Mesenchymal stem cell (in vitro differentiated cells and primary cell): ENCODE data around the gene IPCEF1.

Source experiments
- DNase-seq: peaks from one replicate; pipeline ENCODE4 v3.0.0-alpha.2; 2013
- H2AFZ ChIP-seq: one replicate; pipeline ENCODE4 v1.6.1; 2013; ENCODE audit warnings: low read depth, mild to moderate bottlenecking, control low read depth, inconsistent platforms, low read length, moderate library complexity
- H2AK5ac ChIP-seq: 2 replicates; pipeline ENCODE4 v1.6.1; 2013; ENCODE audit warnings: low read length, moderate library complexity, mild to moderate bottlenecking, inconsistent platforms; ENCODE audit not compliant: severe bottlenecking
- H2BK120ac ChIP-seq: one replicate; pipeline ENCODE4 v1.6.1; 2013; ENCODE audit warnings: low read depth, mild to moderate bottlenecking, inconsistent platforms, low read length, moderate library complexity
- H2BK12ac ChIP-seq, 2 experiments: one replicate each; pipeline ENCODE4 v1.6.1; 2013; ENCODE audit warnings: inconsistent platforms in 2 of 2, low read length in 2 of 2, mild to moderate bottlenecking in 2 of 2, moderate library complexity in 2 of 2, control low read depth in 1 of 2
- H2BK15ac ChIP-seq: one replicate; pipeline ENCODE4 v1.6.1; 2013; ENCODE audit warnings: mild to moderate bottlenecking, low read depth, inconsistent platforms; ENCODE audit not compliant: poor library complexity, severe bottlenecking
- H2BK5ac ChIP-seq: 2 replicates; pipeline ENCODE4 v1.6.1; 2013; ENCODE audit warnings: low read depth, mild to moderate bottlenecking, low read length, control low read depth, inconsistent platforms; ENCODE audit not compliant: poor library complexity, severe bottlenecking
- H3K14ac ChIP-seq, 2 experiments: one replicate each; pipeline ENCODE4 v1.6.1; 2013; ENCODE audit warnings: inconsistent platforms in 2 of 2, low read length in 2 of 2, control low read depth in 1 of 2, mild to moderate bottlenecking in 1 of 2, moderate library complexity in 1 of 2
- H3K18ac ChIP-seq, 2 experiments: one replicate each; pipeline ENCODE4 v1.6.1; 2013; ENCODE audit warnings: inconsistent platforms in 2 of 2, low read length in 2 of 2, control low read depth in 1 of 2, low read depth in 1 of 2, mild to moderate bottlenecking in 1 of 2
- H3K23ac ChIP-seq, 2 experiments: one replicate each; pipeline ENCODE4 v1.6.1; 2013; ENCODE audit warnings: inconsistent platforms in 2 of 2, low read length in 2 of 2, mild to moderate bottlenecking in 2 of 2, moderate library complexity in 2 of 2, control low read depth in 1 of 2
- H3K27ac ChIP-seq: 2 replicates; pipeline ENCODE4 v1.5.1; 2013; ENCODE audit warnings: mild to moderate bottlenecking, moderate library complexity, low read length, control low read depth, inconsistent platforms; ENCODE audit not compliant: poor library complexity, severe bottlenecking
- H3K27me3 ChIP-seq, 2 experiments: 2 replicates each; pipeline versions ENCODE4 v1.6.1 to v1.7.0; 2013; ENCODE audit warnings: low read length in 2 of 2, mild to moderate bottlenecking in 2 of 2, moderate library complexity in 2 of 2, control low read depth in 1 of 2, inconsistent platforms in 1 of 2; ENCODE audit not compliant: control insufficient read depth in 1 of 2, insufficient read depth in 1 of 2
- H3K36me3 ChIP-seq, 2 experiments: 2 replicates each; pipeline versions ENCODE4 v1.6.1 to v1.7.0; 2013; ENCODE audit warnings: low read length in 2 of 2, control low read depth in 1 of 2, inconsistent platforms in 1 of 2, low read depth in 1 of 2, mild to moderate bottlenecking in 1 of 2; ENCODE audit not compliant: insufficient read depth in 2 of 2, control insufficient read depth in 1 of 2
- H3K4ac ChIP-seq, 2 experiments: one replicate each; pipeline ENCODE4 v1.6.1; 2013; ENCODE audit warnings: inconsistent platforms in 2 of 2, low read length in 2 of 2, mild to moderate bottlenecking in 2 of 2, moderate library complexity in 2 of 2, control low read depth in 1 of 2, low read depth in 1 of 2
- H3K4me1 ChIP-seq: 2 replicates; pipeline ENCODE4 v1.6.1; 2013; ENCODE audit warnings: low read depth, low read length, control low read depth; ENCODE audit not compliant: control insufficient read depth, insufficient read depth
- H3K4me2 ChIP-seq: 2 replicates; pipeline ENCODE4 v1.6.1; 2013; ENCODE audit warnings: low read length, mild to moderate bottlenecking, inconsistent platforms; ENCODE audit not compliant: poor library complexity, severe bottlenecking
- H3K4me3 ChIP-seq, 2 experiments: 2 replicates each; pipeline versions ENCODE4 v1.5.1 to v1.7.0; 2013; ENCODE audit warnings: low read length in 2 of 2, mild to moderate bottlenecking in 2 of 2, control low read depth in 1 of 2, low read depth in 1 of 2; ENCODE audit not compliant: insufficient read depth in 1 of 2
- H3K79me1 ChIP-seq: replicated peaks from 2 replicates; pipeline ENCODE4 v1.6.1; 2013; ENCODE audit warnings: mild to moderate bottlenecking, control low read depth, low read length, inconsistent platforms; ENCODE audit not compliant: poor library complexity, severe bottlenecking
- H3K9ac ChIP-seq: 2 replicates; pipeline ENCODE4 v1.7.0; 2013; ENCODE audit warnings: mild to moderate bottlenecking, low read length, moderate library complexity
- H3K9me3 ChIP-seq: 2 replicates; pipeline ENCODE4 v1.7.0; 2013; ENCODE audit warnings: mild to moderate bottlenecking, low read length; ENCODE audit not compliant: control insufficient read depth
- H4K8ac ChIP-seq: one replicate; pipeline ENCODE4 v1.6.1; 2013; ENCODE audit warnings: inconsistent platforms, mild to moderate bottlenecking, low read length, moderate library complexity
- H4K91ac ChIP-seq: one replicate; pipeline ENCODE4 v1.6.1; 2013; ENCODE audit warnings: mild to moderate bottlenecking, low read length, inconsistent platforms
- WGBS: methylation state at CpG from one replicate; pipeline ENCODE4 v1.1.7; 2013; ENCODE audit warnings: mixed read lengths; 5-methylcytosine and 5-hydroxymethylcytosine counted together

The IPCEF1 gene

GRCh38 chr6:154395316-154395715 is 38.7 kb upstream of the IPCEF1 start:
- Histone ChIP-seq H3K79me1 (peaks cover 1% of the 10 kb centered on the region), H4K91ac (no peak overlapping the region), H3K4me2 (no peak overlapping the region), H3K4me1 (no peaks in the 10 kb centered on the region), H3K18ac (no peak overlapping the region), H3K14ac (no peak overlapping the region), H3K4ac (no peak overlapping the region), H2BK5ac (no peak overlapping the region), H3K27ac (no peak overlapping the region), H3K4me3 (no peak overlapping the region), H2BK12ac (no peak overlapping the region), H3K27me3 (no peaks in the 10 kb centered on the region), H4K8ac (no peak overlapping the region), H2BK15ac (no peak overlapping the region), H3K23ac (no peak overlapping the region), H3K36me3 (peaks cover 0 to 12% of the 10 kb centered on the region in 2 experiments), H2BK120ac (no peak overlapping the region), H3K9ac (no peak overlapping the region), H2AK5ac (no peak overlapping the region), H2AFZ (no peak overlapping the region), H3K9me3 (no peaks in the 10 kb centered on the region)
- no peak for DNase-seq

- H3K4me3 ChIP-seq: no peak overlapping the region
- no peak overlapping the region for H2BK15ac ChIP-seq
- no peak overlapping the region for H2AFZ ChIP-seq
- no peak overlapping the region for H3K4me2 ChIP-seq
- peaks cover 0 to 9% of the 10 kb centered on the region in 2 experiments for H3K36me3 ChIP-seq
- H3K9me3 ChIP-seq: peaks cover 2% of the 10 kb centered on the region
- no peak overlapping the region for H4K8ac ChIP-seq
- no peak overlapping the region for H3K4ac ChIP-seq
- no peak overlapping the region for H3K9ac ChIP-seq
- peaks cover 1% of the 10 kb centered on the region for H3K79me1 ChIP-seq
- H2BK12ac ChIP-seq: no peak overlapping the region
- H3K14ac ChIP-seq: no peak overlapping the region
- DNase-seq: no peak
- WGBS: 90% methylated on average over 2 of the region's 3 CpGs
- H3K4me1 ChIP-seq: peaks cover 2% of the 10 kb centered on the region
- no peak overlapping the region for H3K23ac ChIP-seq
- no peak overlapping the region for H2BK120ac ChIP-seq
- H4K91ac ChIP-seq: no peak overlapping the region
- no peak overlapping the region for H2BK5ac ChIP-seq
- H2AK5ac ChIP-seq: peak overlapping the region; percentile 34
- no peaks in the 10 kb centered on the region for H3K27me3 ChIP-seq
- H3K18ac ChIP-seq: no peak overlapping the region
- H3K27ac ChIP-seq: no peak overlapping the region
Measured at GRCh38 chr6:154394571-154394970, 38.0 kb upstream of the IPCEF1 start.

- no peak overlapping the region for H3K4ac ChIP-seq
- peak overlapping the region; percentile 51 for H2AFZ ChIP-seq
- no peaks in the 10 kb centered on the region for H3K27me3 ChIP-seq
- peak overlapping the region in 1 of 2 experiments; percentile 71 for H2BK12ac ChIP-seq
- no peak overlapping the region for H4K8ac ChIP-seq
- peaks cover 1% of the 10 kb centered on the region for H3K79me1 ChIP-seq
- H2AK5ac ChIP-seq: peak overlapping the region; percentile 54
- H3K23ac ChIP-seq: no peak overlapping the region
- H2BK15ac ChIP-seq: no peak overlapping the region
- H3K14ac ChIP-seq: no peak overlapping the region
- no peak overlapping the region for H4K91ac ChIP-seq
- H2BK120ac ChIP-seq: no peak overlapping the region
- peaks cover 9% of the 10 kb centered on the region for H3K4me1 ChIP-seq
- peaks cover 8% of the 10 kb centered on the region for H3K9me3 ChIP-seq
- H3K4me3 ChIP-seq: no peak overlapping the region
- H2BK5ac ChIP-seq: no peak overlapping the region
- H3K27ac ChIP-seq: no peak overlapping the region
- no peak overlapping the region for H3K4me2 ChIP-seq
- DNase-seq: no peak
- no peak overlapping the region for H3K9ac ChIP-seq
- H3K18ac ChIP-seq: peak overlapping the region in 1 of 2 experiments; percentile 21
- 85% methylated on average over 1 of the region's 1 CpG for WGBS
- peaks cover 0 to 2% of the 10 kb centered on the region in 2 experiments for H3K36me3 ChIP-seq
Measured at GRCh38 chr6:154390034-154390433, 33.4 kb upstream of the IPCEF1 start.

GRCh38 chr6:154388803-154389202 is 32.2 kb upstream of the IPCEF1 start:
- Histone ChIP-seq H3K27me3 (no peaks in the 10 kb centered on the region), H3K9me3 (peaks cover 8% of the 10 kb centered on the region), H2AFZ (no peak overlapping the region), H3K23ac (no peak overlapping the region), H3K4ac (no peak overlapping the region), H3K4me2 (no peak overlapping the region), H4K91ac (no peak overlapping the region), H4K8ac (no peak overlapping the region), H3K18ac (no peak overlapping the region), H2AK5ac (peak overlapping the region; percentile 64), H2BK12ac (no peak overlapping the region), H2BK15ac (no peak overlapping the region), H3K27ac (no peak overlapping the region), H3K4me3 (no peak overlapping the region), H3K79me1 (peaks cover 1% of the 10 kb centered on the region), H3K36me3 (no peaks in the 10 kb centered on the region), H3K4me1 (peaks cover 9% of the 10 kb centered on the region), H2BK5ac (no peak overlapping the region), H3K9ac (no peak overlapping the region), H2BK120ac (no peak overlapping the region), H3K14ac (no peak overlapping the region)
- no CpG with 5 or more reads among the region's 3 CpGs for WGBS
- DNase-seq: no peak
